ENCODE data around the gene UBE4A. TPM values are rescaled to one million over a fixed set of nuclear protein-coding genes. Genes with fewer than 3 reads are reported as not detected.

The UBE4A gene
- total and polyA plus RNA-seq, 2 experiments from 2014 or later, result 11.8 to 42.2 TPM

DNA sequence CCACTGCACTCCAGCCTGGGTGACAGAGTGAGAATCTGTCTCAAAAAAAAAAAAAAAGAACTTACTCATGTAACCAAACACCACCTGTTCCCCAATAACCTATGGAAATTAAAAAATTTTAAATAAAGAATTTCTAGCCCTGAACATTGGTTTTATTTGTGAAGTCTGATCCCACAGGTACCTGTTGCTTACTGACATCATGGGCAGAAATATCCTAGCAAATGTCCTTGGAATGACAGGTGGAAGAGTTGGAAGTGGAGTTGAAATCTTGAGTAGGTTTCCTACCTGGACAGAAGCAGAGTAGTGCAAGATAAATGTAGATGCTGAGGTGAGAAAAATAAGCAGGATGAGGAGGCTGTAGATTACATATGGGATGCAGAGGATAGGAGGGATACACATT is 34.1 kb upstream of the UBE4A start (continued):
- TF ChIP-seq ZNF331 (CRISPR knock-in tag; IDR thresholded peaks at IDR 0.05; ENCODE audit: low read depth) (no peak), POLR2AphosphoS5 (IDR thresholded peaks at IDR 0.05; ENCODE audit: low read depth) (no peak), EZH2 (IDR thresholded peaks at IDR 0.05; ENCODE audit: low read depth, unreplicated experiment) (no peak)

DNA sequence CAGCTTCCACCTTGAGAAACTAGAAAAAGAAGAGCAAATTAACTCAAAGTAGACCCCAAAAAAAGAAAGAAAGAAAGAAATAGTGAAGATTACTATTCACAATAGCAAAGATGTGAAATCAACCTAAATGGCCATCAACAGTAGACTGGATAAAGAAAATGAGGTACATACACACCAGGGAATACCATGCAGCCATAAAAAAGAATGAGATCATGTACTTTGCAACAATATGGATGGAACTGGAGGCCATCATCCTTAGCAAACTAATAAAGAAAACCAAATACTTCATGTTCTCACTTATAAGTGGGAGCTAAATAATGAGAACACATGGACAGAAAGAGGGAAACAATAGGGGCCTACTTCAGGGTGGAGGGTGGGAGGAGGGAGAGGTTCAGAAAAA is 30.7 kb upstream of the UBE4A start:
- Histone ChIP-seq H2AFZ (no peak overlapping the region), H3K36me3 (ENCODE audit: insufficient read depth) (no peaks in the 10 kb centered on the region), H3K4me2 (no peak overlapping the region), H3K4me3 (no peak overlapping the region), H3K27me3 (ENCODE audit: insufficient read depth) (no peaks in the 10 kb centered on the region), H3F3A (replicated peaks; ENCODE audit: low read depth) (no peaks in the 10 kb centered on the region), H3K9me2 (ENCODE audit: insufficient read depth) (no peaks in the 10 kb centered on the region), H3K4me1 (ENCODE audit: insufficient read depth) (no peaks in the 10 kb centered on the region), H3K27ac (ENCODE audit: low read depth) (no peak overlapping the region), H4K20me1 (replicated peaks; ENCODE audit: insufficient read depth) (no peaks in the 10 kb centered on the region), H3K79me2 (replicated peaks; ENCODE audit: insufficient read depth) (no peaks in the 10 kb centered on the region)
- Mint-ChIP-seq H3K9me3 (peaks cover 28% of the 10 kb centered on the region), H3K27ac (no peak overlapping the region), H3K27me3 (ENCODE audit: insufficient read depth, low read depth, poor library complexity) (peaks cover 4% of the 10 kb centered on the region), H3K36me3 (ENCODE audit: low read depth) (peaks cover 7% of the 10 kb centered on the region; the same call in 2 of the 3 replicates), H3K4me1 (no peaks in the 10 kb centered on the region), H3K4me3 (no peak overlapping the region)
- DNase-seq (ENCODE audit: low spot score), result no peak
- no peak for ATAC-seq
- no peak for TF ChIP-seq POLR2AphosphoS5 (IDR thresholded peaks at IDR 0.05; ENCODE audit: low read depth)
- TF ChIP-seq, protein P1, sequence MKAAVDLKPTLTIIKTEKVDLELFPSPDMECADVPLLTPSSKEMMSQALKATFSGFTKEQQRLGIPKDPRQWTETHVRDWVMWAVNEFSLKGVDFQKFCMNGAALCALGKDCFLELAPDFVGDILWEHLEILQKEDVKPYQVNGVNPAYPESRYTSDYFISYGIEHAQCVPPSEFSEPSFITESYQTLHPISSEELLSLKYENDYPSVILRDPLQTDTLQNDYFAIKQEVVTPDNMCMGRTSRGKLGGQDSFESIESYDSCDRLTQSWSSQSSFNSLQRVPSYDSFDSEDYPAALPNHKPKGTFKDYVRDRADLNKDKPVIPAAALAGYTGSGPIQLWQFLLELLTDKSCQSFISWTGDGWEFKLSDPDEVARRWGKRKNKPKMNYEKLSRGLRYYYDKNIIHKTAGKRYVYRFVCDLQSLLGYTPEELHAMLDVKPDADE (IDR thresholded peaks at IDR 0.05), result no peak
- no peak for TF ChIP-seq ZNF114 (CRISPR knock-in tag; IDR thresholded peaks at IDR 0.05)
- no peak for TF ChIP-seq NANOG (IDR thresholded peaks at IDR 0.05; ENCODE audit: borderline replicate concordance)
- no peak for TF ChIP-seq EZH2phosphoT487 (IDR thresholded peaks at IDR 0.05; ENCODE audit: unreplicated experiment)
- no peak for TF ChIP-seq CREB1 (CRISPR knock-in tag; IDR thresholded peaks at IDR 0.05; ENCODE audit: low read depth)
- no peak for TF ChIP-seq JUNB (IDR thresholded peaks at IDR 0.05; ENCODE audit: unreplicated experiment)
- no peak for TF ChIP-seq ZNF331 (CRISPR knock-in tag; IDR thresholded peaks at IDR 0.05; ENCODE audit: low read depth)

DNA sequence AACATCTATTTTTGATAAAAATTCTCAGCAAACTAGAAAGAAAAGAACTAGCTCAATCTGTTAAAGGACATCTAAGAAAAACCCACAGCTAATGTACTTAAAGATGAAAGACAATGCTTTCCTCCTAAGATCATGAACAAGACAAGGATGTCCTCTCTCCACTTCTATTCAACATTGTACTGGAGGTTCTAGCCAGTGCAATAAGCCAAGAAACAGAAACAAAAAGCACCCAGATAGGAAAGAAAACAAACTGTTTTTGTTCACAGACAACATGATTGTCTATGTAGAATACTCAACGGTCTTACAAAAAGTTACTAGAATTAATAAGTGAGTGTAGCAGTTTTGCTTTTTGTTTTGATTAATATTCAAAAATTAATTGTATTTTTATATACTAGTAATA is 24.7 kb upstream of the UBE4A start:
- DNase-seq (ENCODE audit: low spot score) (no peak), ATAC-seq (no peak)
- Histone ChIP-seq H3K9me2 (ENCODE audit: insufficient read depth) (no peaks in the 10 kb centered on the region), H2AFZ (no peak overlapping the region), H3K4me2 (no peak overlapping the region), H3F3A (replicated peaks; ENCODE audit: low read depth) (no peaks in the 10 kb centered on the region), H3K79me2 (replicated peaks; ENCODE audit: insufficient read depth) (no peaks in the 10 kb centered on the region), H3K27me3 (ENCODE audit: insufficient read depth) (no peaks in the 10 kb centered on the region), H4K20me1 (replicated peaks; ENCODE audit: insufficient read depth) (no peaks in the 10 kb centered on the region), H3K36me3 (ENCODE audit: insufficient read depth) (no peaks in the 10 kb centered on the region), H3K4me3 (no peak overlapping the region), H3K27ac (ENCODE audit: low read depth) (no peak overlapping the region), H3K4me1 (ENCODE audit: insufficient read depth) (no peaks in the 10 kb centered on the region)
- TF ChIP-seq, protein P2, sequence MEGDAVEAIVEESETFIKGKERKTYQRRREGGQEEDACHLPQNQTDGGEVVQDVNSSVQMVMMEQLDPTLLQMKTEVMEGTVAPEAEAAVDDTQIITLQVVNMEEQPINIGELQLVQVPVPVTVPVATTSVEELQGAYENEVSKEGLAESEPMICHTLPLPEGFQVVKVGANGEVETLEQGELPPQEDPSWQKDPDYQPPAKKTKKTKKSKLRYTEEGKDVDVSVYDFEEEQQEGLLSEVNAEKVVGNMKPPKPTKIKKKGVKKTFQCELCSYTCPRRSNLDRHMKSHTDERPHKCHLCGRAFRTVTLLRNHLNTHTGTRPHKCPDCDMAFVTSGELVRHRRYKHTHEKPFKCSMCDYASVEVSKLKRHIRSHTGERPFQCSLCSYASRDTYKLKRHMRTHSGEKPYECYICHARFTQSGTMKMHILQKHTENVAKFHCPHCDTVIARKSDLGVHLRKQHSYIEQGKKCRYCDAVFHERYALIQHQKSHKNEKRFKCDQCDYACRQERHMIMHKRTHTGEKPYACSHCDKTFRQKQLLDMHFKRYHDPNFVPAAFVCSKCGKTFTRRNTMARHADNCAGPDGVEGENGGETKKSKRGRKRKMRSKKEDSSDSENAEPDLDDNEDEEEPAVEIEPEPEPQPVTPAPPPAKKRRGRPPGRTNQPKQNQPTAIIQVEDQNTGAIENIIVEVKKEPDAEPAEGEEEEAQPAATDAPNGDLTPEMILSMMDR (conservative IDR thresholded peaks at IDR 0.05; ENCODE audit: low read depth in 2 of 2), result no peak
- TF ChIP-seq ZNF114 (CRISPR knock-in tag; IDR thresholded peaks at IDR 0.05), result no peak
- Mint-ChIP-seq H3K4me1 (no peaks in the 10 kb centered on the region), H3K9me3 (peaks cover 23% of the 10 kb centered on the region), H3K27ac (no peak overlapping the region), H3K27me3 (ENCODE audit: insufficient read depth, low read depth, poor library complexity) (peaks cover 8% of the 10 kb centered on the region), H3K4me3 (no peak overlapping the region), H3K36me3 (ENCODE audit: low read depth) (peaks cover 7% of the 10 kb centered on the region; the same call in 2 of the 3 replicates)
